ENCODE measurements around the gene RPS15.

- TF ChIP-seq CTCF (IDR thresholded peaks at IDR 0.05) (no peak), POLR2A (IDR thresholded peaks at IDR 0.05) (no peak)
Measured at GRCh38 chr19:1474011-1474764, 36.0 kb downstream of the RPS15 start.

Data from right lobe of liver (tissue), 4 donors.